GM19395 (cell line): ENCODE measurements around the gene NXPH1.
A peak's percentile ranks its signal among the peaks of the same experiment; 100 is the strongest.

Source experiments
- ATAC-seq: cut with Tn5 transposase; IDR thresholded peaks from one replicate; pipeline ENCODE4 v1.9.1; 2021; ENCODE audit warnings: mild to moderate bottlenecking, moderate library complexity; ENCODE audit not compliant: unreplicated experiment

Gene NXPH1

DNA sequence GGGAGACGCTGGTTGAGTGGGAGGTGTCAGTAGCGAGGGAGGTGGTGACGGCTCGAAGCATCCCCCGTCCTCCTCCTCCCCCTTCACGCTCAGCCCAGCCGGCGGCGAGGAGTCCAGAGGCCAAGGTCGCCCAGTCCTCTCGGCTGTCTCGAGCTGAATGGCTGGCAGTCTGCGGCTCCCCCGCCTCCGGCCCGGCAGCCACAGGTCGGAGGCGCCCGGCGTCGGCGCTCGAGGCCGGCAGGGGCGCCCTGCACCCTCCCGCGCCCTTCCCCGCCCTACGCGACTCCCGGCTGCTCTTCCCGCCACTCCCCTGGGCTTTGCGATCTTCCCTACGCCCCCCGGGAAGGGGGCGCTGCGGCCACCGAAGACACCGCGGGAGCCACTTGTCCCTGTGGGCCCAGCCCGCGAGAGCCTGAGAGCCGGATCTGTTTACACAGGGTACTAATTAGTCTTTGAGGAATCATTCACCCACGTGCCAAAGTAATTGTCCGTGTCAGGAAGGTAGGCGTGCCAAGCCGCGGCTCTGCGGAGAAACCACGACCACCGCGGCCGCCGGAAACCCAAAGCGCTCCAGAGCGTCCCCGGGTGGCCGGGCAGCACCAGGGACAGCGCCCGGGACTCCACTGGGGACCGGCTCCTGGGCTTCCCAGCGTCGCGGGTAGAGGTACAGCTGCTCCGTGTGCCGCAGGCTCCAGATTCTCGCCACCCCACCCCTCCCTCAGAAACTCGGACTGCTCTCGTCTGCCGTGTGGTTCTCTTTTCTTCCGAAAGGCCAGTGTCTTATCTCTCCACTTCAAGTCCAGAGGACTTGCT, at the start of gene NXPH1:
NXPH1 (plus strand) TSS at position 133 of the 813 bp plus-strand sequence.
- ATAC-seq: no peak

- ATAC-seq: no peak
Observed at GRCh38 chr7:8384901-8385300, 48.5 kb upstream of the NXPH1 start.

DNA sequence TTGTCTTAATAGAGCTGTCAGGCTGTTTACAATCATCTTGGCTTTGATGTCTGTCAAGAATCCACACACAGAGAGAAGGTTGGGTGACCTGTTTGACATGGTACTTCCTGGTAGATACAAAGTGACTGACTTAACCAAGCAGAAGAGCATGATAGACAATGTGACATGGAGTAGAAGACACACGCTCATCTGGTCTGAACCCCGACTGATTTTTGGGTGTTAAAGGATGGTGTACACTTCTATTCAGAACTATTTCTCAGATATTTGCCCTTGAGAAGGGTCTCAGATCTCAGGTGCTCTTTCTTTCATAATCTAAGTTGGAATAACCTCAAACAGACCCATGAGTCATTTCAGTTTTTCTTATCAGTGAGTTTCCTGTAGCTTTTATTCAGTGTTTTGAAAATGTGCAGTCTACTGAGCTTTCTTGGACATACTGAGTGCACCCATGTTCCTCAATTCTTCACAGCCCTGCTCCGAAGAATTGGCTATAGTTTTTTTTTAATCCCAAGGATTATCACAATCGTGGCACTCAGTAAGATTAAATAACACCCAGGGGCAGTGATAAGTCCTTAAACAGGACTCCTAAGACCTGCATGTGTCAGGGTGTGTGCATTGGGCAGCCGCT, 46.4 kb upstream of the NXPH1 start:
- peak; percentile 83 for ATAC-seq

- peak; percentile 69 for ATAC-seq
Observed at GRCh38 chr7:8387551-8388256, 45.7 kb upstream of the NXPH1 start.

DNA sequence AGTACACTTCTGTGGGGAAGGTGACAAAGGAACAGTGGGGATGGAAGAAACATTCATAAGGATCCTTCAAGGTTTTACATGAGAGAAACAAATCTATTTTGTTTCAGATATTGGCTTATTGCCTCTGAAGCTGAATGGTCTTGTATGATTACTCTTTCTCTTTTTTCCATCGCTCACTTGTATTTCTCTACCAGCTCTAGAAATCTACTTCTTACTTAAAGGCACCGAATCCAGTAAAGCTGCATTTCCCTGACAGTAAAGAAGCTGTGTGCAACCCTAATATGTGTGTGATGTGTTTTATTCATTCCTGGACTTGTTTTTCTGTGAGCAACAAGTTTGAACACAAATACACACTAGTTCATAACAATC, 45.2 kb upstream of the NXPH1 start:
- ATAC-seq: no peak

DNA sequence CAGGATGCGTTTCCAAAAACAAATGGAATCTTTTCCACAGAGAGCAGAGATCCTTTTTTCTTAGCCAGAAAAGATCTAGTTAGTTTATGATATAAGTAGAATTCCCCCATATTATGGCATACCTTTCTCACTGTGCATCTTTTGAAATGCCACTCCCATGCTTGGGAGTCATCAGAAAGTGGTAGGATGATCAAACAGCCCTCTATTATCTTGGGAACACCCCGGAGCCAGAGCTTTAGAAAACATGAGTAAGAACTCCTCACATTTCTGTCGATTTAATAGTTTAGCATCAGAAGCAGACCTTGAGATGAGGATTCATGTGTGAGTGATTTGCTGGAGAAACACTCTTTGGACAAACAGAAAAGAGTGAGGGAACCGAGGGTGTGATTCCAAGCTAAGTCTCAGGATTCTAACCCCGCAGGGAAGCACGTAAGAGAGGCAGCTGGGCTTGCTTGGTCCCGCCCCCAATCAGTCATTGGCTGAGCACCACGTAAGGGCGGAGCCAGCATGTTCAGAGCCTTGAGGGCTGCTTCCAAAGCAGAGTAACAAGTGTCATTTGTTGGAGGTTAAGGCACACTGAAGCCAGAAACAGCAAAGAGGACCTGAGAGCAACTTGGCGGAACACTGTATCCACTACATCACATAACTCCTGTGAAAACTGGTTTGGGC, 43.7 kb upstream of the NXPH1 start:
- no peak for ATAC-seq

GRCh38 chr7:8390262-8390626, 43.2 kb upstream of the NXPH1 start:
- ATAC-seq: no peak

- peak; percentile 51 for ATAC-seq
Observed at GRCh38 chr7:8391353-8392062, 41.9 kb upstream of the NXPH1 start.

DNA sequence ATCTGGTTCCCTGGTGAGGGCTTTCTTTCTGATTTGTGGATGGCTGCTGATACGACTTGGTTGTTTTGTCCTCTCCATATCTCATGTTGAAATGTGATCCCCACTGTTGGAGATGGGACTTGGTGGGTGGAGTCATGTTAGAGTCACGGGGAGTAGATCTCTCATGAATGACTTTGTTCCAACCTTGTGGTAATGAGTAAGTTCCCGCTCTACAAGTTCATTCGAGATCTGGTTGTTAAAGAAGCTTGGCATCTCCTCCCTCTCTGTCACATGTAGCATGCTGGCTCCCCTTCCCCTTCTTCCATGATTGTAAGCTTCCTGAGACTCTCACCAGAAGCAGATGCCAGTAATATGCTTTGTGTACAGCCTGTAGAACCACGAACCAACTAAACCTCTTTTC, 37.1 kb upstream of the NXPH1 start:
- ATAC-seq: no peak

DNA sequence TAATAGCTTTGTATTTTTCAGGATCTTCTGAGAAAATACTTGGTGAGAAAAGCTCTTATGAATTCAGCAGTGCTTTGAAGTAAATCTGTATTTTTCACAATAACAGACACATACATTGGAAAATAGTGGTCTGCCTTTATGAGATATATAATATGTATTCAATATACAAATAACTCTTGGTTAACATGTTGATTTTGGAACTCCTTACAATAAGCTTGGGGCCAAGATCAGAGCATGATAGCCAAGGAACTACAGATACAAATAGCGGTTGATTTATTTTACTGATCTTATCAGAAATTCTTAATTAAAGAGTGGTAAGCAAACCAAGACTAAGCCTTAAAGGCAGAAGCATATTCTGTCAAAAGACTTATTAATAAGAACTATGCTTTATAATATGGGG, 24.5 kb upstream of the NXPH1 start:
- ATAC-seq: no peak

GRCh38 chr7:8411103-8411502, 22.3 kb upstream of the NXPH1 start:
- no peak for ATAC-seq

GRCh38 chr7:8413600-8413999, 19.8 kb upstream of the NXPH1 start:
- no peak for ATAC-seq

GRCh38 chr7:8418629-8419245, 14.7 kb upstream of the NXPH1 start:
- peak; percentile 95 for ATAC-seq

DNA sequence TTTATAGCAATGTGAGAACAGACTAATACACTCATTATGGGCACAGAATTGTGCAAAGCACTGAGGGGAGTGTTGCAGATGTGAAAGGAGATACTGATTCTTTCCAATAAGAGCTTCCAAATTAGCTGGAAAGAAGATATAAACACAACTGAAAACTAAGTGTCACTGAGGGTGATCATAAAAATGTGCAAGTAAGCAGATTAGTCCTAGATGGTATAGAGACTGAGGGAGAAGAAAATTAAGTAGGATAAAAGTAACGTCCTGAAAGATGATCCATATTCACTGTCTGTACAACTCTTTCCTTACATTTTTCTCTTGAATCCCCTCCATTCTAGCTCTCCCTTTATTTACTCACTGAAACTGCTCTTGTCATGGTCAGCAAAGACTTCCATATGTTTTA, 11.2 kb upstream of the NXPH1 start:
- ATAC-seq: no peak

- ATAC-seq: no peak
Observed at GRCh38 chr7:8423057-8423456, 10.4 kb upstream of the NXPH1 start.

GRCh38 chr7:8425223-8425622, 8.2 kb upstream of the NXPH1 start:
- ATAC-seq: no peak

- no peak for ATAC-seq
Observed at GRCh38 chr7:8430643-8431042, 2.8 kb upstream of the NXPH1 start.

GRCh38 chr7:8434290-8435002, 1.0 kb downstream of the NXPH1 start:
- ATAC-seq: no peak

GRCh38 chr7:8435095-8435494, 1.7 kb downstream of the NXPH1 start:
- ATAC-seq: no peak
